GM13977 (cell line): ENCODE data around the gene EIF5A.
A peak's percentile ranks its signal among the peaks of the same experiment; 100 is the strongest.

Experiments used
- DNase-seq: peaks from one replicate; pipeline ENCODE4 v3.0.0; 2012; ENCODE audit warnings: low spot score
- CTCF ChIP-seq: IDR thresholded peaks from 2 replicates; pipeline ENCODE4 v1.5.1; 2012; ENCODE audit warnings: mild to moderate bottlenecking, control low read depth; ENCODE audit not compliant: insufficient read depth; ENCODE audit errors: extremely low read depth, missing control alignments
- in situ Hi-C: fragments of 300-500 bp; cut with MboI; formaldehyde crosslinking; loops from one replicate; pipeline ENCODE4 v1.12.0; 2022; ENCODE audit warnings: low sequenced_read_pairs, low pct_unique_long_range_greater_than_20kb, mixed read lengths, inconsistent platforms; ENCODE audit not compliant: unreplicated experiment

EIF5A gene

GRCh38 chr17:7322520-7323194, 15.2 kb downstream of the EIF5A start:
- no peak for DNase-seq
- in situ Hi-C loops = no loop called here
- no peak for TF ChIP-seq CTCF

GRCh38 chr17:7323731-7324437, 16.5 kb downstream of the EIF5A start:
- in situ Hi-C loops = no loop called here
- DNase-seq = peak; percentile 80
- peak; percentile 86 for TF ChIP-seq CTCF

GRCh38 chr17:7324438-7324779, 17.0 kb downstream of the EIF5A start:
- no peak for TF ChIP-seq CTCF
- DNase-seq = no peak
- in situ Hi-C loops = no loop called here

- in situ Hi-C loops = no loop called here
- no peak for DNase-seq
- no peak for TF ChIP-seq CTCF
Observed at GRCh38 chr17:7325031-7325528, 17.7 kb downstream of the EIF5A start.

- no peak for DNase-seq
- in situ Hi-C loops = no loop called here
- TF ChIP-seq CTCF = no peak
Observed at GRCh38 chr17:7326186-7326585, 18.8 kb downstream of the EIF5A start.

- no peak for DNase-seq
- no peak for TF ChIP-seq CTCF
- in situ Hi-C loops = no loop called here
Observed at GRCh38 chr17:7327056-7327455, 19.6 kb downstream of the EIF5A start.
